GM23338 (cell line): ENCODE measurements around the gene STEAP1.

Experiments used
- CREB1 ChIP-seq: fragments of 250-450 bp; sonication (Bioruptor Pico); IDR thresholded peaks from 2 replicates; pipeline ENCODE4 v1.5.0; 2020; ENCODE audit warnings: low read depth, mild to moderate bottlenecking, moderate library complexity
- CTCF ChIP-seq, 2 experiments: fragments of 200-600 bp in 1 of 2; sonication (generic) in 1 of 2; conservative IDR thresholded peaks; 2 replicates each; pipeline versions ENCODE4 v1.5.1 to v1.6.1; 2016 to 2017; ENCODE audit warnings: antibody characterized with exemption in 2 of 2, low read depth in 2 of 2, mild to moderate bottlenecking in 2 of 2, moderate library complexity in 1 of 2
- EZH2 ChIP-seq: fragments of 200-600 bp; sonication (generic); IDR thresholded peaks from one replicate; pipeline ENCODE4 v1.8.0; 2017; ENCODE audit warnings: antibody characterized with exemption, mild to moderate bottlenecking, low read depth; ENCODE audit not compliant: unreplicated experiment
- JUNB ChIP-seq: IDR thresholded peaks from one replicate; pipeline ENCODE4 v1.6.1; 2016; ENCODE audit warnings: antibody characterized with exemption; ENCODE audit not compliant: unreplicated experiment
- POLR2AphosphoS5 ChIP-seq: IDR thresholded peaks from 2 replicates; pipeline ENCODE4 v1.6.1; 2016; ENCODE audit warnings: antibody characterized with exemption, low read depth

- TF ChIP-seq JUNB (no peak), CREB1 (CRISPR knock-in tag) (no peak), CTCF (conservative IDR thresholded peaks at IDR 0.05; ENCODE audit: low read depth in 2 of 2) (no peak), POLR2AphosphoS5 (no peak), EZH2 (no peak)
These were observed 56.2 kb downstream of the STEAP1 start for GRCh38 chr7:90210475-90210874.
